Activated CD8-positive, alpha-beta memory T cell treated with anti-CD3 and anti-CD28 coated beads for 4 hours (primary cell): ENCODE results near the gene PRSS50.

Experiments
- DNase-seq, 2 donors: peaks; one replicate each; pipeline ENCODE4 v3.0.0-alpha.2; 2020; ENCODE audit warnings: low read depth in 2 of 2

The PRSS50 gene

GRCh38 chr3:46692566-46692990 is 25.1 kb downstream of the PRSS50 start:
- no peak for DNase-seq

- DNase-seq = no peak
These were observed 26.9 kb downstream of the PRSS50 start for GRCh38 chr3:46690798-46691197.

- DNase-seq = no peak
These were observed 32.2 kb downstream of the PRSS50 start for GRCh38 chr3:46685446-46685845.

- no peak for DNase-seq
These were observed 32.8 kb downstream of the PRSS50 start for GRCh38 chr3:46684891-46685290.

- DNase-seq = no peak
These were observed 34.7 kb downstream of the PRSS50 start for GRCh38 chr3:46682974-46683373.

GRCh38 chr3:46681856-46682540 is 35.7 kb downstream of the PRSS50 start:
- DNase-seq = no peak

GRCh38 chr3:46681387-46681786 is 36.3 kb downstream of the PRSS50 start:
- no peak for DNase-seq

GRCh38 chr3:46680298-46680826 is 37.3 kb downstream of the PRSS50 start:
- DNase-seq = no peak

GRCh38 chr3:46679681-46680080 is 38.0 kb downstream of the PRSS50 start:
- no peak for DNase-seq

- DNase-seq = no peak
These were observed 39.4 kb downstream of the PRSS50 start for GRCh38 chr3:46678280-46678679.

GRCh38 chr3:46677411-46677726 is 40.3 kb downstream of the PRSS50 start:
- DNase-seq = no peak

GRCh38 chr3:46676601-46677410 is 40.9 kb downstream of the PRSS50 start:
- DNase-seq = no peak

GRCh38 chr3:46675843-46676567 is 41.7 kb downstream of the PRSS50 start:
- no peak for DNase-seq

GRCh38 chr3:46675426-46675825 is 42.2 kb downstream of the PRSS50 start:
- DNase-seq = no peak

GRCh38 chr3:46674031-46674845 is 43.4 kb downstream of the PRSS50 start:
- DNase-seq = no peak

- no peak for DNase-seq
These were observed 44.3 kb downstream of the PRSS50 start for GRCh38 chr3:46673151-46674030.

GRCh38 chr3:46672349-46672695 is 45.3 kb downstream of the PRSS50 start:
- DNase-seq = no peak

- no peak for DNase-seq
These were observed 45.9 kb downstream of the PRSS50 start for GRCh38 chr3:46671541-46672348.

- DNase-seq = no peak
These were observed 46.7 kb downstream of the PRSS50 start for GRCh38 chr3:46670891-46671427.
